Mesothelial cell of epicardium (in vitro differentiated cells): ENCODE results near the gene TXNDC11. TPM values are rescaled to one million over a fixed set of nuclear protein-coding genes. Genes with fewer than 3 reads are reported as not detected.

Experiments
- DNase-seq, 2 experiments: peaks; one replicate each; pipeline ENCODE4 v3.0.0; 2021; ENCODE audit warnings: low spot score in 2 of 2; ENCODE audit not compliant: unreplicated experiment in 2 of 2
- H3K27ac Mint-ChIP-seq: 2 replicates; pipeline ENCODE4 v1.8.0; 2021; ENCODE audit warnings: mixed read lengths
- H3K27me3 Mint-ChIP-seq: 2 replicates; pipeline ENCODE4 v1.8.0; 2021; ENCODE audit warnings: low read depth, mixed read lengths
- H3K36me3 Mint-ChIP-seq: 2 replicates; pipeline ENCODE4 v1.8.0; 2021; ENCODE audit warnings: mixed read lengths
- H3K4me1 Mint-ChIP-seq: 2 replicates; pipeline ENCODE4 v1.8.0; 2021; ENCODE audit warnings: mixed read lengths
- H3K4me3 Mint-ChIP-seq: 2 replicates; pipeline ENCODE4 v1.8.0; 2021; ENCODE audit warnings: mild to moderate bottlenecking, moderate library complexity, mixed read lengths
- H3K9me3 Mint-ChIP-seq: 2 replicates; pipeline ENCODE4 v1.8.0; 2021; ENCODE audit warnings: mixed read lengths
- total RNA-seq: library from RNA; stranded (reverse); gene quantifications from 3 replicates; pipeline ENCODE4 v1.2.1, GENCODE V29; 2021
- TF ChIP-seq, protein P1 (sequence below): fragments of 200-600 bp; sonication (generic); IDR thresholded peaks from one replicate; pipeline ENCODE4 v1.5.0; 2021; ENCODE audit warnings: antibody characterized with exemption; ENCODE audit not compliant: unreplicated experiment

The TXNDC11 gene
- total RNA-seq, 1 donor from 2014 or later = 27.5 TPM

- H3K4me3 Mint-ChIP-seq = peak overlapping the region; percentile 63
- TF ChIP-seq, protein P1, sequence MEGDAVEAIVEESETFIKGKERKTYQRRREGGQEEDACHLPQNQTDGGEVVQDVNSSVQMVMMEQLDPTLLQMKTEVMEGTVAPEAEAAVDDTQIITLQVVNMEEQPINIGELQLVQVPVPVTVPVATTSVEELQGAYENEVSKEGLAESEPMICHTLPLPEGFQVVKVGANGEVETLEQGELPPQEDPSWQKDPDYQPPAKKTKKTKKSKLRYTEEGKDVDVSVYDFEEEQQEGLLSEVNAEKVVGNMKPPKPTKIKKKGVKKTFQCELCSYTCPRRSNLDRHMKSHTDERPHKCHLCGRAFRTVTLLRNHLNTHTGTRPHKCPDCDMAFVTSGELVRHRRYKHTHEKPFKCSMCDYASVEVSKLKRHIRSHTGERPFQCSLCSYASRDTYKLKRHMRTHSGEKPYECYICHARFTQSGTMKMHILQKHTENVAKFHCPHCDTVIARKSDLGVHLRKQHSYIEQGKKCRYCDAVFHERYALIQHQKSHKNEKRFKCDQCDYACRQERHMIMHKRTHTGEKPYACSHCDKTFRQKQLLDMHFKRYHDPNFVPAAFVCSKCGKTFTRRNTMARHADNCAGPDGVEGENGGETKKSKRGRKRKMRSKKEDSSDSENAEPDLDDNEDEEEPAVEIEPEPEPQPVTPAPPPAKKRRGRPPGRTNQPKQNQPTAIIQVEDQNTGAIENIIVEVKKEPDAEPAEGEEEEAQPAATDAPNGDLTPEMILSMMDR = no peak
- DNase-seq = no peak
- no peak overlapping the region for H3K27ac Mint-ChIP-seq
- no peaks in the 10 kb centered on the region for H3K36me3 Mint-ChIP-seq
- H3K4me1 Mint-ChIP-seq = peaks cover 23% of the 10 kb centered on the region
- no peaks in the 10 kb centered on the region for H3K27me3 Mint-ChIP-seq
- no peaks in the 10 kb centered on the region for H3K9me3 Mint-ChIP-seq
Measured at GRCh38 chr16:11667221-11667823, 75.3 kb downstream of the TXNDC11 start.

DNA sequence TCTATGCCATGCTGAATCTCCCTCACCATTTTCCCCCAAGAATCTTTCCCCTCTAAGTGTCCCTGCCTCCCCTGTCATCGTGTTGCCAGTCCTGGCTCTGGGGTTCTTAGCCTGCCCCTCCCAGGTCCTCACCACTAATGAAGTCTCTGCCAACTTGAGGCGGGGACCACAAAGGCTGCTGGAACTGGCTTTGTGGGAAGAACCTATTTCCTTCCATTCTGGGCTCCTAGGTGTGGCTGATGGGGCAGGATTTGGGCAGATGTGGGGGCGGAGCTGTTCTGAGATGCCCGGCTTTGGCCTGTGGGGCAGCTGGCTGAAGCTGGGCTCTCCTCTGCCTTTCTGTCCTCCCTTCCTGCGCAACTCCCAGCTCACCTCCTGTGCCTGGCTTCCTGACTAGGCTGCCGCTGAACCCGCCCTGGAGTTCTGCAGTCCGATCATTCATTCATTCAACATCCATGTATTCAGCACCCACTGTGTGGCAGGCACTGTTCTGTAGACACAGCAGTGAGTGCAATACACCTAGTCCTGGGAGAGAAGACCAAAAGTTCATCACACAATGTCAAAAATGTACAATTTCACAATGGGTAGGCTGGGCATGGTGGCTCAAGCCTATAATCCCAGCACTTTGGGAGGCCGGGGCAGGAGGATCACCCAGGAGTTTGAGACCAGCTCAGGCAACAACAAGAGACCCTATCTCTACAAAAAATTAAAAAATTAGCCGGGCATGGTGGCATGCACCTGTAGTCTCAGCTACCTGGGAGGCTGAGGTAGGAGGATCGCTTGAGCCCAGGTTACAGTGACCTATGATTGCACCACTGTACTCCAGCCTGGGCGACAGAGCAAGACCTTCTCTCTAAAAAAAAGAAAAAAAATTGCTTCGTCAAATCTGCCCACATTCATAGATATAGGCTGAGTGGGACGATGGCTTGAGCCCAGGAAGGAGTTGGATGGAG is 76.3 kb downstream of the TXNDC11 start:
- no peaks in the 10 kb centered on the region for H3K9me3 Mint-ChIP-seq
- peak overlapping the region; percentile 63 for H3K4me3 Mint-ChIP-seq
- H3K36me3 Mint-ChIP-seq = no peaks in the 10 kb centered on the region
- no peak for DNase-seq
- no peaks in the 10 kb centered on the region for H3K27me3 Mint-ChIP-seq
- H3K4me1 Mint-ChIP-seq = peaks cover 19% of the 10 kb centered on the region
- H3K27ac Mint-ChIP-seq = no peak overlapping the region
- TF ChIP-seq, protein P1 = no peak

- TF ChIP-seq, protein P1 = no peak
- no peaks in the 10 kb centered on the region for H3K27me3 Mint-ChIP-seq
- H3K4me1 Mint-ChIP-seq = peaks cover 9% of the 10 kb centered on the region
- H3K4me3 Mint-ChIP-seq = no peak overlapping the region
- no peaks in the 10 kb centered on the region for H3K9me3 Mint-ChIP-seq
- DNase-seq = no peak
- no peaks in the 10 kb centered on the region for H3K36me3 Mint-ChIP-seq
- H3K27ac Mint-ChIP-seq = no peak overlapping the region
Measured at GRCh38 chr16:11665071-11665491, 77.6 kb downstream of the TXNDC11 start.

DNA sequence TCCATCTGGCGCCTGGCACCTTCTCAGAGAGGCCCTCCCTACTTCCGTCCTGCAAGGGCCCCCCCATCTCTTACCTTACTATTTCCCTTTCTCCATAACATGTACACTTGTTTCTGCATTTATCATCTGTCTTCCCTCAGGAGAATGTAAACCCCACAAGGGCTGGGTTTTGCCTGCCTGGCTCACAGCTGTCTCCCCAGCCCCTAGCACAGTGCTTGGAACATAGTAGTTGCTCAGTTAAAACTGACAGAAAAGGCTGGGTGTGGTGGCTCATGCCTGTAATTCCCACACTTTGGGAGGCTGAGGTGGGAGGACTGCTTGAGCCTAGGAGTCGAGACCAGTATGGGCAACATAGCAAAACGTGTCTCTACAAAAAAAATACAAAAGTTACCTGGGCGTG is 80.1 kb downstream of the TXNDC11 start:
- H3K27me3 Mint-ChIP-seq = no peaks in the 10 kb centered on the region
- no peaks in the 10 kb centered on the region for H3K9me3 Mint-ChIP-seq
- H3K27ac Mint-ChIP-seq = no peak overlapping the region
- no peak for DNase-seq
- peaks cover 7% of the 10 kb centered on the region for H3K4me1 Mint-ChIP-seq
- H3K36me3 Mint-ChIP-seq = no peaks in the 10 kb centered on the region
- no peak overlapping the region for H3K4me3 Mint-ChIP-seq
- TF ChIP-seq, protein P1 = no peak

- Mint-ChIP-seq H3K9me3 (no peaks in the 10 kb centered on the region), H3K27ac (no peak overlapping the region), H3K27me3 (no peaks in the 10 kb centered on the region), H3K4me1 (peaks cover 5% of the 10 kb centered on the region), H3K4me3 (no peak overlapping the region), H3K36me3 (no peaks in the 10 kb centered on the region)
- TF ChIP-seq, protein P1 = no peak
- DNase-seq = no peak
Measured at GRCh38 chr16:11660565-11660964, 82.1 kb downstream of the TXNDC11 start.
